ENCODE data around the gene SEPTIN1. TPM values are rescaled to one million over a fixed set of nuclear protein-coding genes. Genes with fewer than 3 reads are reported as not detected.
A peak's percentile ranks its signal among the peaks of the same experiment; 100 is the strongest.

The SEPTIN1 gene
- total and polyA plus RNA-seq, 2 donors (not counting 1 experiment from before 2014, with no cell fraction given): 0.17 TPM; not detected in 1

- H3K79me2 ChIP-seq (ENCODE audit: control insufficient read depth, insufficient read depth, low read length): no peaks in the 10 kb centered on the region
- peak overlapping the region; percentile 51 for H3K4me2 ChIP-seq (ENCODE audit: extremely low read depth, insufficient read depth, low read length)
- no peak for DNase-seq (ENCODE audit: low read depth in 2 of 2)
- no peak overlapping the region for H3K9ac ChIP-seq (ENCODE audit: insufficient read depth, low read length)
- no peak overlapping the region for H2AFZ ChIP-seq (ENCODE audit: low read length)
- H4K20me1 ChIP-seq (ENCODE audit: control insufficient read depth, extremely low read depth, insufficient read depth, low read length): no peaks in the 10 kb centered on the region
- H3K27me3 ChIP-seq (ENCODE audit: control insufficient read depth, insufficient read depth, low read length): no peaks in the 10 kb centered on the region
- peaks cover 1% of the 10 kb centered on the region for H3K36me3 ChIP-seq (ENCODE audit: control insufficient read depth, insufficient read depth, low read length)
- no peak for TF ChIP-seq CTCF (conservative IDR thresholded peaks at IDR 0.05 in 1 of 2, IDR thresholded peaks at IDR 0.05 in 1 of 2; ENCODE audit: low read depth in 1 of 2, low read length in 2 of 2)
- no peak for TF ChIP-seq EZH2 (IDR thresholded peaks at IDR 0.05; ENCODE audit: low read length, missing control alignments)
- H3K27ac ChIP-seq (ENCODE audit: insufficient read depth, low read length): no peak overlapping the region
- H3K9me3 ChIP-seq (ENCODE audit: control insufficient read depth, insufficient read depth, low read depth, low read length): no peaks in the 10 kb centered on the region
- H3K4me1 ChIP-seq (ENCODE audit: control insufficient read depth, extremely low read depth, insufficient read depth, low read length): no peaks in the 10 kb centered on the region
- peak overlapping the region in 3 of 4 experiments; percentile 49 to 59 (median 57) for H3K4me3 ChIP-seq (replicated peaks in 1 of 4; ENCODE audit: control extremely low read depth in 1 of 4, insufficient read depth in 1 of 4, low read depth in 3 of 4, low read length in 4 of 4)
Observed at GRCh38 chr16:30416624-30417528, 34.5 kb upstream of the SEPTIN1 start.

- no peak for TF ChIP-seq EZH2 (IDR thresholded peaks at IDR 0.05; ENCODE audit: low read length, missing control alignments)
- TF ChIP-seq CTCF (conservative IDR thresholded peaks at IDR 0.05 in 1 of 2, IDR thresholded peaks at IDR 0.05 in 1 of 2; ENCODE audit: low read depth in 1 of 2, low read length in 2 of 2): no peak
- H3K4me3 ChIP-seq (replicated peaks in 1 of 4; ENCODE audit: control extremely low read depth in 1 of 4, insufficient read depth in 1 of 4, low read depth in 3 of 4, low read length in 4 of 4): no peak overlapping the region
- no peak overlapping the region for H3K27ac ChIP-seq (ENCODE audit: insufficient read depth, low read length)
- no peaks in the 10 kb centered on the region for H3K27me3 ChIP-seq (ENCODE audit: control insufficient read depth, insufficient read depth, low read length)
- DNase-seq (ENCODE audit: low read depth in 2 of 2): no peak
- H3K9ac ChIP-seq (ENCODE audit: insufficient read depth, low read length): no peak overlapping the region
- peaks cover 1% of the 10 kb centered on the region for H3K36me3 ChIP-seq (ENCODE audit: control insufficient read depth, insufficient read depth, low read length)
- no peaks in the 10 kb centered on the region for H3K9me3 ChIP-seq (ENCODE audit: control insufficient read depth, insufficient read depth, low read depth, low read length)
- H3K79me2 ChIP-seq (ENCODE audit: control insufficient read depth, insufficient read depth, low read length): peaks cover 2% of the 10 kb centered on the region
- H3K4me1 ChIP-seq (ENCODE audit: control insufficient read depth, extremely low read depth, insufficient read depth, low read length): no peaks in the 10 kb centered on the region
- H4K20me1 ChIP-seq (ENCODE audit: control insufficient read depth, extremely low read depth, insufficient read depth, low read length): no peaks in the 10 kb centered on the region
- H3K4me2 ChIP-seq (ENCODE audit: extremely low read depth, insufficient read depth, low read length): no peak overlapping the region
- no peak overlapping the region for H2AFZ ChIP-seq (ENCODE audit: low read length)
Observed at GRCh38 chr16:30416047-30416603, 33.8 kb upstream of the SEPTIN1 start.

- Histone ChIP-seq H4K20me1 (ENCODE audit: control insufficient read depth, extremely low read depth, insufficient read depth, low read length) (no peaks in the 10 kb centered on the region), H3K9me3 (ENCODE audit: control insufficient read depth, insufficient read depth, low read depth, low read length) (no peaks in the 10 kb centered on the region), H3K36me3 (ENCODE audit: control insufficient read depth, insufficient read depth, low read length) (peaks cover 2% of the 10 kb centered on the region), H3K9ac (ENCODE audit: insufficient read depth, low read length) (no peak overlapping the region), H3K4me1 (ENCODE audit: control insufficient read depth, extremely low read depth, insufficient read depth, low read length) (no peaks in the 10 kb centered on the region), H3K79me2 (ENCODE audit: control insufficient read depth, insufficient read depth, low read length) (peaks cover 2% of the 10 kb centered on the region), H3K27ac (ENCODE audit: insufficient read depth, low read length) (no peak overlapping the region), H3K4me3 (replicated peaks in 1 of 4; ENCODE audit: control extremely low read depth in 1 of 4, insufficient read depth in 1 of 4, low read depth in 3 of 4, low read length in 4 of 4) (no peak overlapping the region), H3K4me2 (ENCODE audit: extremely low read depth, insufficient read depth, low read length) (no peak overlapping the region), H2AFZ (ENCODE audit: low read length) (no peak overlapping the region), H3K27me3 (ENCODE audit: control insufficient read depth, insufficient read depth, low read length) (no peaks in the 10 kb centered on the region)
- no peak for TF ChIP-seq EZH2 (IDR thresholded peaks at IDR 0.05; ENCODE audit: low read length, missing control alignments)
- no peak for TF ChIP-seq CTCF (conservative IDR thresholded peaks at IDR 0.05 in 1 of 2, IDR thresholded peaks at IDR 0.05 in 1 of 2; ENCODE audit: low read depth in 1 of 2, low read length in 2 of 2)
- DNase-seq (ENCODE audit: low read depth in 2 of 2): no peak
Observed at GRCh38 chr16:30414159-30414558, 31.8 kb upstream of the SEPTIN1 start.

All from fibroblast of lung (primary cell).